GM23338 (cell line): ENCODE results near the gene WRAP53.
A peak's percentile ranks its signal among the peaks of the same experiment; 100 is the strongest.

Source experiments
- CREB1 ChIP-seq: fragments of 250-450 bp; sonication (Bioruptor Pico); IDR thresholded peaks from 2 replicates; pipeline ENCODE4 v1.5.0; 2020; ENCODE audit warnings: low read depth, mild to moderate bottlenecking, moderate library complexity
- CTCF ChIP-seq, 2 experiments: fragments of 200-600 bp in 1 of 2; sonication (generic) in 1 of 2; conservative IDR thresholded peaks; 2 replicates each; pipeline versions ENCODE4 v1.5.1 to v1.6.1; 2016 to 2017; ENCODE audit warnings: antibody characterized with exemption in 2 of 2, low read depth in 2 of 2, mild to moderate bottlenecking in 2 of 2, moderate library complexity in 1 of 2
- EZH2 ChIP-seq: fragments of 200-600 bp; sonication (generic); IDR thresholded peaks from one replicate; pipeline ENCODE4 v1.8.0; 2017; ENCODE audit warnings: antibody characterized with exemption, mild to moderate bottlenecking, low read depth; ENCODE audit not compliant: unreplicated experiment
- EZH2phosphoT487 ChIP-seq: fragments of 200-600 bp; sonication (generic); IDR thresholded peaks from one replicate; pipeline ENCODE4 v1.8.1; 2018; ENCODE audit warnings: antibody characterized with exemption; ENCODE audit not compliant: unreplicated experiment

DNA sequence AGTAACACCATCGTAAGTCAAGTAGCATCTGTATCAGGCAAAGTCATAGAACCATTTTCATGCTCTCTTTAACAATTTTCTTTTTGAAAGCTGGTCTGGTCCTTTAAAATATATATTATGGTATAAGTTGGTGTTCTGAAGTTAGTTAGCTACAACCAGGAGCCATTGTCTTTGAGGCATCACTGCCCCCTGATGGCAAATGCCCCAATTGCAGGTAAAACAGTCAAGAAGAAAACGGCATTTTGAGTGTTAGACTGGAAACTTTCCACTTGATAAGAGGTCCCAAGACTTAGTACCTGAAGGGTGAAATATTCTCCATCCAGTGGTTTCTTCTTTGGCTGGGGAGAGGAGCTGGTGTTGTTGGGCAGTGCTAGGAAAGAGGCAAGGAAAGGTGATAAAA lies 15.0 kb upstream of the WRAP53 start:
- TF ChIP-seq CREB1 (CRISPR knock-in tag) (no peak), EZH2phosphoT487 (no peak), EZH2 (no peak), CTCF (conservative IDR thresholded peaks at IDR 0.05; ENCODE audit: low read depth in 2 of 2) (peak; percentile 84 to 90)
